ENCODE data around the gene KCNC4.

Gene KCNC4

GRCh38 chr1:110210604-110211495 lies 736 bp downstream of the KCNC4 start:
- DNase-seq (ENCODE audit: low read depth): no peak
- TF ChIP-seq CTCF (IDR thresholded peaks at IDR 0.05; ENCODE audit: low read length, missing control alignments): no peak
- H3K4me3 ChIP-seq (replicated peaks; ENCODE audit: low read depth, low read length): peak overlapping the region; percentile 54

DNA sequence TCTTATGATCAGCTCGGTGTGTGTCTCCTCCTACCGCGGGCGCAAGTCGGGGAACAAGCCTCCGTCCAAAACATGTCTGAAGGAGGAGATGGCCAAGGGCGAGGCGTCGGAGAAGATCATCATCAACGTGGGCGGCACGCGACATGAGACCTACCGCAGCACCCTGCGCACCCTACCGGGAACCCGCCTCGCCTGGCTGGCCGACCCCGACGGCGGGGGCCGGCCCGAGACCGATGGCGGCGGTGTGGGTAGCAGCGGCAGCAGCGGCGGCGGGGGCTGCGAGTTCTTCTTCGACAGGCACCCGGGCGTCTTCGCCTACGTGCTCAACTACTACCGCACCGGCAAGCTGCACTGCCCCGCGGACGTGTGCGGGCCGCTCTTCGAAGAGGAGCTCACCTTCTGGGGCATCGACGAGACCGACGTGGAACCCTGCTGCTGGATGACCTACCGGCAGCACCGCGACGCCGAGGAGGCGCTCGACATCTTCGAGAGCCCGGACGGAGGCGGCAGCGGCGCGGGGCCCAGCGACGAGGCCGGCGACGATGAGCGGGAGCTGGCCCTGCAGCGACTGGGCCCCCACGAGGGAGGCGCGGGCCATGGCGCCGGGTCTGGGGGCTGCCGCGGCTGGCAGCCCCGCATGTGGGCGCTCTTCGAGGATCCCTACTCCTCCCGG lies 1.5 kb downstream of the KCNC4 start:
- DNase-seq (ENCODE audit: low read depth): no peak
- TF ChIP-seq CTCF (IDR thresholded peaks at IDR 0.05; ENCODE audit: low read length, missing control alignments): no peak
- peak overlapping the region; percentile 54 for H3K4me3 ChIP-seq (replicated peaks; ENCODE audit: low read depth, low read length)

DNA sequence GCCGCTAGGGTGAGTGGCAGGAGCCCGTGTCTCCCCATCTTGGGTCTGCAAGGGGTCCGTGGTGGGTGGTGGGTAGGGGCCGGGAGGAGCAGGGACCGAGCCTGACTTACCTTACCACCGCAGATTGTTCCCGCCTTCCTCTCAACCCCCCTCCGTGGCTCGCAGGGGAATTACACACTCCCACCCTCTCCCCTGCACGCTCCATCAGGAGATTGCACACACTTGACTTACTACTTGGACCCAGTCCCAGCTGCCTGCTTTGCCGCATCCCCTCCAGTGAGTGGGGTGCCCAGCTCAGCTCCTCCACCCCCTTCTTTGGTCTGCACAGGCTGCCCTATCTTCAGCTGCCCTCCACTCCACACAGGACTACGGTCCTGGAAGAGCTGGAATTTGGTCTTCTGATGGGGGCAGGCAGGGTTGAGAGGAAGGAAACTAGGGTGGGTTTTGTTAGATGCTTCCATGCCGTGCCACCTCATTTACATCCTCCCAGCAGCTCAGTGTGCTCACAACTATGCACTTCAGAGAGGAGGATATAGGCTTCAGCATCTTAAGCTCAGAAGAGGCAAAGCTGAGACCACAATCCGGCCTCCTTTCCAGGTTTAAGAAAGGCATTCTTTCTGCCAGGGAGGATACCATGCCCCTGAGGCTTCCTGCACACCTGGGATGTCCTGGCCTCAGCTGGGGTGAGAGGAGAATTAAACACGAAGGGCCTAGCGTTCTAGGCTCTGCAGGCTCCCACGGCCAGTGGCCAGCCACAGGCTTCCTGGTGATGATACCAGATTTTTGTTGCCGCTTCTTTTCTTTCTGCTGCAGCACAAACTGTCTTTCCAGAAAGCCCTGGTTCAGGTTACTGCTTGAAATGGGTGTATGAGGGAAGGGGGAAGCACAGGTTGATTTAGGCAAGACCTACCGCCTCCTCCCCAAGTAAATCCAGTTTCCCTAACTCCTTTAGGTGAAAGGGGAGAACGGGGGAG lies 2.3 kb downstream of the KCNC4 start:
- DNase-seq (ENCODE audit: low read depth): peak; percentile 56
- peak overlapping the region; percentile 24 for H3K4me3 ChIP-seq (replicated peaks; ENCODE audit: low read depth, low read length)
- no peak for TF ChIP-seq CTCF (IDR thresholded peaks at IDR 0.05; ENCODE audit: low read length, missing control alignments)

- no peak for DNase-seq (ENCODE audit: low read depth)
- H3K4me3 ChIP-seq (replicated peaks; ENCODE audit: low read depth, low read length): no peak overlapping the region
- no peak for TF ChIP-seq CTCF (IDR thresholded peaks at IDR 0.05; ENCODE audit: low read length, missing control alignments)
These were observed 3.0 kb downstream of the KCNC4 start for GRCh38 chr1:110213143-110213540.

DNA sequence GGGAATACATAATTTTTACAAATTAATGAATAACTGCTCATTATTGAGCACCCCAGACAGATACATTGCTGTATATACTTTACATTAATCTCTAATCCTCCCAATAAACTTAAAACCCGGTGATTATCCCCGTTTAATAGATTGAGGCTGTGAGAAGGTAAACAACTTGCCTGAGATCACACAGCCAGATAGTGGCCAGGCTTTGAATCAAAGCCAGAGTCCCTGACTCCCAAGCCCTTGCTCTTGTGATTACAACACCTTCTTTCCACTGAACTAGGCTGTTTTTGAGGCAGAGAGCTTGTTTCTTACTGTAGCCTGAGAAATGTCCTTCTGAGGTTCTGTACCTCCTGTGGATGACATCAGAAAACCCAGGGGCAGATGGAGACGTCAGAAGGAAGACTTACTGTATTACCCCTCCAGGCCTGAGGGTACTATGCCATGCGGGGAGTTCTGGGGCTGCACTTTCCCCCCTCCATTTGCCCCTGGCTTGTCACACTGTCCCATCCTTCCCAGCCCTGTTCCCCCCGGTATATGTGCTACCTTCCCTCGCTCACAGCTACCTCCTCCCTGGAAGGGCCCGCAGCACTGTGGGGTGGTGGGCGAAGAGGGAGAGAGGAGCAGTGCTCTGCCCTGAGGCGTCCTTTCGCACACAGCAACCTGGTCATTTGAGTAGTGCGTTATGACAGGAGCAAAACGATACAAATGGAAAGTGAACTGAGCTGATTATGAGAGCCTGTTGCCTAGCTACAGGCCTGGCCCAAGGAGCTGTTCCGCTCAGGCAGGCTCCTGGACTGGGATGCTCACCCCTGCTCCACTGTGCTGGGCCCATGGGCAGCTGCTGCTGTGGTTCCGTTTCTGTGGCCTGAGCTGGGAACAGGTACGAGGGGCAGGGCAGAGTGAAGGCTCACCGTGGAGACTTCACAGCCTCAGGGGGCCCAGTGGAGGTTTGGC lies 4.6 kb downstream of the KCNC4 start:
- H3K4me3 ChIP-seq (replicated peaks; ENCODE audit: low read depth, low read length): no peak overlapping the region
- DNase-seq (ENCODE audit: low read depth): peak; percentile 45
- TF ChIP-seq CTCF (IDR thresholded peaks at IDR 0.05; ENCODE audit: low read length, missing control alignments): no peak
